Measurements from ENCODE around the gene FGF21.
"Not testable (repeated sequence)": the region's sequence is repeated elsewhere in the genome, so short reads cannot be mapped to it uniquely, and the experiment has no call there.

The FGF21 gene

DNA sequence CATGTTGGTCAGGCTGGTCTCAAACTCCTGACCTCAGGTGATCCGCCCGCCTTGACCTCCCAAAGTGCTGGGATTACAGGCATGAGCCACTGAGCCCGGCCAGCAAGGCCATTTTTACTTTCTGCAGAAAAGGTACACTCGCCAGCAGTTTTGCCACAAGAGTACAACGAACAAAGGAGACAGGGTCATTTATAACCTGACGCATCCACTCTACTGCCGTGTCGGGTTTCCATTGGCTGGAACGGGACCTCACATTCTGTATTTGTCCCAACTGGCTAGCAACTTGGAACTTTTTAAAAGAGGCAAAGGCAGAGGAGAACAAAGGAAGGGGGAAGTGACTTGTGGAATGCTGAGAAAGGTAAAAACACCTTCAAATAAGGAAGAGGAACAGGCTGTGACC lies 32.0 kb downstream of the FGF21 start:
- not testable (repeated sequence) for H3K4me1 ChIP-seq (ENCODE audit: control insufficient read depth, insufficient read depth, low read length); H3K4me3 ChIP-seq (ENCODE audit: low read length); H3K36me3 ChIP-seq (ENCODE audit: control insufficient read depth, insufficient read depth, low read length); H3K9me3 ChIP-seq (ENCODE audit: control insufficient read depth, low read length); H3K27me3 ChIP-seq (ENCODE audit: control insufficient read depth, insufficient read depth, low read length); H3K9ac ChIP-seq (ENCODE audit: low read length)

DNA sequence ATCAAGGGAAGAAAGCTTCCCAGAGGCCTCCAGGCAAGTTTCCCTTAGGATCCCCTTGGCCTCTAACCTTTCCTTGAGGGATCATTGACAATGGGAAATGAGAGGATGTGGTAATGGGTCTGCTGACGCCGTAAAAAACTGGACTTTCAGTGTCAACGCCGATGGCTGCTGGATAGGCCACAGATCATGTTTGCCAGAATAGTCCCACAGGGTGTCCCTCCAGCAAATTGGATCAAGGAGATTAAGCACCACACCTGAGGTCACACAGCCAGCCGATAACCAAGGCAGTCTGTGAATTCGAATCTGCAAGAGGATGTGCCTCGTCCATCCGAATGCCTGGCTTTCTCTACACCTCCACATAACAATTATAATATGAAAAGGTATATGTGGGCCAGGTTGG lies 37.9 kb downstream of the FGF21 start:
- no peaks in the 10 kb centered on the region for H3K9me3 ChIP-seq (ENCODE audit: control insufficient read depth, low read length)
- no peaks in the 10 kb centered on the region for H3K36me3 ChIP-seq (ENCODE audit: control insufficient read depth, insufficient read depth, low read length)
- H3K27me3 ChIP-seq (ENCODE audit: control insufficient read depth, insufficient read depth, low read length), result no peaks in the 10 kb centered on the region
- peaks cover 6% of the 10 kb centered on the region for H3K4me1 ChIP-seq (ENCODE audit: control insufficient read depth, insufficient read depth, low read length)
- H3K4me3 ChIP-seq (ENCODE audit: low read length), result no peak overlapping the region
- no peak overlapping the region for H3K9ac ChIP-seq (ENCODE audit: low read length)

DNA sequence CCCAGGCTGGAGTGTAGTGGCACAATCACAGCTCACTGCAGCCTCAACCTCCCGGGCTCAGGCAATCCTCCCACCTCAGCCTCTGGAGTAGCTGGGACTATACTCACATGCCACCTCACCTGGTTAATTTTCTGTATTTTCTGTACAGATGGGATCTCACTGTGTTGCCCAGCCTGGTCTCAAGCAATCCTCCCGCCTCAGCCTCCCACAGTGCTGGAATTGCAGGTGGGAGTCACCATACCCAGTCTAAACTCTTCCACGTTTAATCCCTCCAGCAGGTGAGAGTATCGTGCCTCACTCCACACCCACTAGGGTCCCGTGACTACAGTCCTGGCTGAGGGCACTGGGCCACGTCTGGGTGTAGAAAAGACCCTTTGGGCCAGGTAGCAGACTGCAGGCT lies 39.0 kb downstream of the FGF21 start:
- H3K4me3 ChIP-seq (ENCODE audit: low read length), result no peak overlapping the region
- peaks cover 6% of the 10 kb centered on the region for H3K4me1 ChIP-seq (ENCODE audit: control insufficient read depth, insufficient read depth, low read length)
- peak overlapping the region; percentile 69 for H3K9ac ChIP-seq (ENCODE audit: low read length)
- no peaks in the 10 kb centered on the region for H3K9me3 ChIP-seq (ENCODE audit: control insufficient read depth, low read length)
- no peaks in the 10 kb centered on the region for H3K36me3 ChIP-seq (ENCODE audit: control insufficient read depth, insufficient read depth, low read length)
- no peaks in the 10 kb centered on the region for H3K27me3 ChIP-seq (ENCODE audit: control insufficient read depth, insufficient read depth, low read length)

DNA sequence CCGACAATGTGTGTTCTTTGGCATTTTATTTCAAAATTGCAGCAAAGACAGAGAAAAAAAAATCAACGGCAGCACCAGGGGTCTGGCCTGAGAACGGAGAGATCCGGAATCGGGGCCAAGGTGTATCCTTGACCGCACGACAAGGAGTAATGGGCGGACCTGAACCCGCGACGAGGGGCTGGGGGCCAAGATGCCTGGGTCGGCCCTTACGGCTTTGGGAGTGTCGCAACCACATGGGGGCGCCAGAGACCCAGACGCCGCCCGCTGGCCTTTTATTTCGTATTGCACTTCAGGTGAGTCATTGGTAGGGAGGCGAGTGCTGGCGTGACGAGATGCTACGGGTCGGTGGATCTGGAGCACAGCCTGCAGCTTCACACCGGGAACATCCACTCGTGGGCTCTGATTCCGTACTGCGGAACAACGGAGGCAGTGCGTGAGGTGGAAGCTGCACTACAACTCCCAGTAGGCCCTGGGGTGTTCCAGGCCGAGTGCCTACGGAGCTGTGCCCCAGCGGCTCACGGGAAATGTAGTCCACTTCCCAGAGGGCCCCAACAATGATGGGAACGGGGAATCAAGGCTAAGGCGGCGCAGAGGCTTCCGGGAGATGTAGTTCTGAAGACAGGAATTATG lies 39.8 kb downstream of the FGF21 start:
- peaks cover 6% of the 10 kb centered on the region for H3K4me1 ChIP-seq (ENCODE audit: control insufficient read depth, insufficient read depth, low read length)
- H3K36me3 ChIP-seq (ENCODE audit: control insufficient read depth, insufficient read depth, low read length), result no peaks in the 10 kb centered on the region
- peak overlapping the region; percentile 69 for H3K9ac ChIP-seq (ENCODE audit: low read length)
- H3K4me3 ChIP-seq (ENCODE audit: low read length), result peak overlapping the region; percentile 22
- H3K27me3 ChIP-seq (ENCODE audit: control insufficient read depth, insufficient read depth, low read length), result no peaks in the 10 kb centered on the region
- H3K9me3 ChIP-seq (ENCODE audit: control insufficient read depth, low read length), result no peaks in the 10 kb centered on the region

DNA sequence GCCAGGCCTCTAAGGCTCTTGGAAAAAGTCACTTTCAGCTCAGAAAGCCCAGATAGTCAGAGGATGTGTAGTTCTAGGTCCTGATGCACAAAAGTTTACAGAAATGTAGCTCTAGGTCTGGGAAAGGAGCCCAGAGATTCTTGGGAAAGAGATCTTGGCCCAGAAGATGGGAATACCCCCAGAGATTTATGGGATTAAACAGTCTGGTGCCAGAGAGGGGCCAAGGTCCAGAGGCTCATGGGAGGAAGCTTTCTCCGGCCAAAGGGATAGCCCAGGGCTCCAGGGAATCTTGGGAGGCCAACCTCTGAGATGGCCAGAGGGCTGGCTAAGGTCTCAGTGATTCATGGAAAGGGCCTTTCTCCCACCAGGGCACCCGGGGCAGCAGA lies 40.4 kb downstream of the FGF21 start:
- Histone ChIP-seq H3K4me3 (ENCODE audit: low read length) (no peak overlapping the region), H3K9ac (ENCODE audit: low read length) (peak overlapping the region; percentile 69), H3K4me1 (ENCODE audit: control insufficient read depth, insufficient read depth, low read length) (peaks cover 6% of the 10 kb centered on the region), H3K27me3 (ENCODE audit: control insufficient read depth, insufficient read depth, low read length) (no peaks in the 10 kb centered on the region), H3K36me3 (ENCODE audit: control insufficient read depth, insufficient read depth, low read length) (no peaks in the 10 kb centered on the region), H3K9me3 (ENCODE audit: control insufficient read depth, low read length) (no peaks in the 10 kb centered on the region)

DNA sequence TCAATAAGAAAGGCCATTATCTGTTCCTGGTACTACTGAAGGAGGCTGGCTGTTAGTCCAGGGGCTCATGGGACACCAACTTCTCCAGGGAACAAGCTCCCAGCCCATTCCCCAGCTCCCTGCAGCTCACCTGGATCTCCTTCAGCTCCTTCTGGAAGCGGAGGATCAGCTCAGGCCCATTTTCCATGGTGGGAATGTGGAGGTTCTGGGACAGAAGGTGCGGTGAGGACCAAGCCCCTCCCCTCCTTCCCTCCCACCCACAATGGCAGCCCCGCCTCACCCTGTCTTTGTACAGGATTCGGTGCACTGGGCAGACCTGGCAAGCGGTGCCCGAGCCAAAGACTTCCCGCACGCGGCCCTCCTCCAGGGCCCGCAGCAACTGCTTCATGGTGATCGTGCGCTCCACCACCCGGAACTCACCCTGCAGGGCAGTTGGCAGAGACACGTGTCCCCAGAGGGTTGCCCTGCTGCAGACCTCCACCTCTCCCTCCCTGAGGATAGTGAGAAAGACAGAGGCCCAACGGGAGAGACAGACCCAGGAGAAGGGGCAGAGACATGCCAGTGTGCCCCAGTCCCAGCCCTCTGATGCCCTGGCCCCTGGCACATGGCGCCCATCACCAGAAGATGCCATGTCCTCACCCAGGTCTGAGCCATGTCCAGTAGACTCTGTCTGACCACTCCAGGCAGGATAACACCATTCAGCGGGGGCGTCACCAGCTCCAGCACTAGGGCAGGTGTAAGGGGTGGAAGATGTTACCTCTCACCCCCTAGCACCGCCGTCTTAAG lies 41.2 kb downstream of the FGF21 start:
- peaks cover 6% of the 10 kb centered on the region for H3K4me1 ChIP-seq (ENCODE audit: control insufficient read depth, insufficient read depth, low read length)
- H3K36me3 ChIP-seq (ENCODE audit: control insufficient read depth, insufficient read depth, low read length), result no peaks in the 10 kb centered on the region
- H3K9ac ChIP-seq (ENCODE audit: low read length), result no peak overlapping the region
- H3K9me3 ChIP-seq (ENCODE audit: control insufficient read depth, low read length), result no peaks in the 10 kb centered on the region
- H3K27me3 ChIP-seq (ENCODE audit: control insufficient read depth, insufficient read depth, low read length), result no peaks in the 10 kb centered on the region
- no peak overlapping the region for H3K4me3 ChIP-seq (ENCODE audit: low read length)

DNA sequence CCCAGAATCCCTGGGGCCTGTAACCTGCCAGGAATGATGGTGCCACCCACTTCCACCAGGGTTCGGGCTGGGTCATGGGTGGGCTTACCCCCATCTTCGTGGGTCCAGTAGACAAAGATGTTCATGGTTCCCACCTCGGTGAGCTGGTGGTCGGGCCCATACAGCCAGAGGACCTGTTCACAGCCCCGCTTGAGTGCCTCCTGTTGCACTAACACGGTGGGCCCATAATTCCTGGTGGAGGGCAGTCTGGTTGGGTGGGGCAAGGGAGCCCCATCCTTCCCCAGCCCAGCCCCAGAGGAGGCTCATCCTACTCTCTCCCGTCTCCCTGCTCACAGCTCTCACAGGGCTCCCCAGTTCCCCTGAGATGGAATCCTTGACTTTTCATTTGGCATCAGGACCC lies 41.8 kb downstream of the FGF21 start:
- no peaks in the 10 kb centered on the region for H3K36me3 ChIP-seq (ENCODE audit: control insufficient read depth, insufficient read depth, low read length)
- H3K4me3 ChIP-seq (ENCODE audit: low read length), result no peak overlapping the region
- peaks cover 7% of the 10 kb centered on the region for H3K4me1 ChIP-seq (ENCODE audit: control insufficient read depth, insufficient read depth, low read length)
- no peak overlapping the region for H3K9ac ChIP-seq (ENCODE audit: low read length)
- no peaks in the 10 kb centered on the region for H3K27me3 ChIP-seq (ENCODE audit: control insufficient read depth, insufficient read depth, low read length)
- H3K9me3 ChIP-seq (ENCODE audit: control insufficient read depth, low read length), result no peaks in the 10 kb centered on the region

DNA sequence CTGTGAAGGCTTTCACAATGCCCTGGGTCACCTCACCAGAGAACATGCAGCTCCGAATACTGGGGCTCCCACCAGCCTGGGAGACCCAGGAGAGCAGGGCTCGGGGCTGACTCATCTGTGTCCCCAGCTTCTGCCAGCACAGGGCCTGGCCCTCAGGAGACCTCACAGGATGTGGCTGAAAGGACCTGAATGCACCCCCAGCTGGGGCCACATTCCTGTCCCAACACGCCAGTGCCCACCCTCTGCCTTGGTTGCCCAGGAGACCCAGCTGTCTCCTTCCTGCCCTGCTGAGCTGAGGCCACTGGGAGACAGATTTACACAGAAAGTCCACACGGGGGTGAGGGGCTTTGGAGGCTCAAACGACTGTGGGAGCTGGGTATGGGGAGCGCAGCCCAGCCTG lies 43.6 kb downstream of the FGF21 start:
- Histone ChIP-seq H3K9me3 (ENCODE audit: control insufficient read depth, low read length) (no peaks in the 10 kb centered on the region), H3K27me3 (ENCODE audit: control insufficient read depth, insufficient read depth, low read length) (no peaks in the 10 kb centered on the region), H3K4me1 (ENCODE audit: control insufficient read depth, insufficient read depth, low read length) (peaks cover 10% of the 10 kb centered on the region), H3K4me3 (ENCODE audit: low read length) (no peak overlapping the region), H3K9ac (ENCODE audit: low read length) (no peak overlapping the region), H3K36me3 (ENCODE audit: control insufficient read depth, insufficient read depth, low read length) (no peaks in the 10 kb centered on the region)

DNA sequence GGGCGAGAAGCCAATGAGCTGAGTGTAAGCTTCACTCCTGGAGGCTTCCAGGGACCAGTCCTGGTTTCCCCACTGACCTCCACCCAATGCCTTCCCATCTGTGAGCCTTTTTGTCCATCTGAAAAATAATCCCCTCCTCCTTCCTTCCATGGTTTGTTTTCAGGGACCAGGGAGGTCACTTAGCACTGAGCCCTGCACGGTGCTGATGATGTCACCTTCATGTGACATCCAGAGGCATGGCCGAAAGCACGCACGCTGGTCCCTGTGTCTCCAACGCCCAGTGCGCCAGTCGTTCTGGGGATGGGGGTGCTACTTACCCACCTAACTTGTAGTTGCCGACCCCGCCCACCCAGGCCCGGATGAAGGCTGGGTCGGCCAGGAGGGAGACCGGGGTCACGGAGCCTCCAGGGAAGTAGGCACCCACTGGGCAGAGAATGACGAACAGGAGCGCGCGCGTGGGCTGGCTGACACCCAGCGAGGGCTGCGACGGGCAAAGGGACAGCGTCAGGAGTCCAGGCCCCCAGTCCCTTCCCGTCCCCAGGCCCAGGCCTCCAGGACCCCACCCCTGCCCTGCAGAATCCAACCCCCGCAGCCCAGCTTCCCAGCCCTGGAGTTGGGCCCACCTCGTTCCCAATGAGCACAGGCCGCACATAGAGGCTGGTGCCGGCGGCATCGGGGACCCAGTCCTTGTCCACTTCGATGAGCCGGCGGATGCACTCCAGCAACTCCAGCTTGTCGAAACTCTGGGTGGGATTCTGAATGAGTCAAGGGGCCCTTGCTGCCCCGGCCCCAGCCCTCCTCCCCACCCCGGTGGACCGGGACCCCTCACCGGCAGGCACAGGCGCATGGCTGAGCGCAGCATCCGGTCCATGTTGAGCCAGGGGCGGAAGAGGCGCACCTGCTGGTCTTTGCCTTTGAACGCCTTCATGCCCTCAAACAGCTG lies 44.3 kb downstream of the FGF21 start:
- H3K4me3 ChIP-seq (ENCODE audit: low read length), result no peak overlapping the region
- no peaks in the 10 kb centered on the region for H3K27me3 ChIP-seq (ENCODE audit: control insufficient read depth, insufficient read depth, low read length)
- no peaks in the 10 kb centered on the region for H3K9me3 ChIP-seq (ENCODE audit: control insufficient read depth, low read length)
- no peak overlapping the region for H3K9ac ChIP-seq (ENCODE audit: low read length)
- no peaks in the 10 kb centered on the region for H3K36me3 ChIP-seq (ENCODE audit: control insufficient read depth, insufficient read depth, low read length)
- H3K4me1 ChIP-seq (ENCODE audit: control insufficient read depth, insufficient read depth, low read length), result peaks cover 10% of the 10 kb centered on the region

DNA sequence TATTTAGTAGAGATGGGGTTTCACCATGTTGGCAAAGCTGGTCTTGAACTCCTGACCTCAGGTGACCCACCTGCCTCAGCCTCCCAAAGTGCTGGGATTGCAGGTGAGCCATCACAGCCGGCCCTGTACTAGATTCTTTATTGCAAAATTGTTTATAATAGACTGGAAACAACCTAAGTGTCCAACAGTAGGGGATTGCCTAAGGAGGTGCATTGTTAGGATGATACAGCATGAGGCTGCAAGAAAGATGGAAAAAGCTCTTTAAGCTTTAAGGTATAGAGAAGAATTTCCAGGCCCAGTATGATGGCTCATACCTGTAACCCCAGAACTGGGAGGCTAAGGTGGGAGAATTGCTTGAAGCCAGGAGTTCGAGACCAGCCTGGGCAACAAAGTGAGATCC lies 47.3 kb downstream of the FGF21 start:
- H3K27me3 ChIP-seq (ENCODE audit: control insufficient read depth, insufficient read depth, low read length), result no peaks in the 10 kb centered on the region
- no peak overlapping the region for H3K9ac ChIP-seq (ENCODE audit: low read length)
- H3K36me3 ChIP-seq (ENCODE audit: control insufficient read depth, insufficient read depth, low read length), result no peaks in the 10 kb centered on the region
- H3K9me3 ChIP-seq (ENCODE audit: control insufficient read depth, low read length), result no peaks in the 10 kb centered on the region
- no peak overlapping the region for H3K4me3 ChIP-seq (ENCODE audit: low read length)
- H3K4me1 ChIP-seq (ENCODE audit: control insufficient read depth, insufficient read depth, low read length), result peaks cover 14% of the 10 kb centered on the region

DNA sequence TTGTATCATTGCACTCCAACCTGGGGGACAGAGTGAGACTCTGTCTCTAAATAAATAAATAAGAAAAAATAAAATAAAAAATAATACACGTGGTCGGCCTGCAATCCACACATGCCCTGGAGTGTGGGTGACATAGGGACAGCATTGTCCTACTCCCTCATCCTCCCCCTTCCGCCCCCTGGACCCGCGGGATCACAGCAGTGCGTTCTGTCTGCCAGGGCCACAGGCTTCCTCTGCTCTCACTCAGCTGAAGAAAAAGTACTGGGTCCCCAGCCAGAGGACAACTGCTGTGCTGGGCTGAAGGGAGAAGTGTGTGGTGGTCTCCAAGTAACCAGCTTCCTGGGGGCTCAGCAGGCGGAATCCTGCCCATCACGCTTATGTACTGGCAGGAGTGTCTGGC lies 49.2 kb downstream of the FGF21 start:
- Histone ChIP-seq H3K4me3 (ENCODE audit: low read length) (no peak overlapping the region), H3K27me3 (ENCODE audit: control insufficient read depth, insufficient read depth, low read length) (no peaks in the 10 kb centered on the region), H3K36me3 (ENCODE audit: control insufficient read depth, insufficient read depth, low read length) (no peaks in the 10 kb centered on the region), H3K9me3 (ENCODE audit: control insufficient read depth, low read length) (no peaks in the 10 kb centered on the region), H3K4me1 (ENCODE audit: control insufficient read depth, insufficient read depth, low read length) (peaks cover 19% of the 10 kb centered on the region), H3K9ac (ENCODE audit: low read length) (no peak overlapping the region)

DNA sequence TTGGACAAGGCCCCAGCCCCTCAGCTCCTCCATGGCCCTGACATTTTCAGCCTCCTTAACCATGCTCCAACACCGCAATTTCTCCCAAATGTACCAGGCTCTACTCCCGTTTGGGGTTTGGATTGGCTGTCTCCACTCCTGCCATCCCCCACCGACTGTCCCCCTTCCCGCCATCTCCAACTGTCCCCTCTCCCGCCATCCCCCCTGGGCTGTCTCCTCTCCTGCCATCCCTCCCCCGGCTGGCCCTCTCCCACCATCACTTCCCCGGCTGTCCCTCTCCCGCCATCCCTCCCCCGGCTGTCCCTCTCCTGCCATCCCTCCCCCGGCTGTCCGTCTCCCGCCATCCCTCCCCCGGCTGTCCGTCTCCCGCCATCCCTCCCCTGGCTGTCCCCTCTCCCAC lies 50.1 kb downstream of the FGF21 start:
- Histone ChIP-seq H3K36me3 (ENCODE audit: control insufficient read depth, insufficient read depth, low read length) (no peaks in the 10 kb centered on the region), H3K9ac (ENCODE audit: low read length) (no peak overlapping the region), H3K27me3 (ENCODE audit: control insufficient read depth, insufficient read depth, low read length) (no peaks in the 10 kb centered on the region), H3K4me3 (ENCODE audit: low read length) (no peak overlapping the region), H3K4me1 (ENCODE audit: control insufficient read depth, insufficient read depth, low read length) (peaks cover 26% of the 10 kb centered on the region), H3K9me3 (ENCODE audit: control insufficient read depth, low read length) (no peaks in the 10 kb centered on the region)
